Activated naive CD8-positive, alpha-beta T cell (primary cell): ENCODE measurements around the gene TRRAP.

Experiments used
- H3K27ac Mint-ChIP-seq: one replicate; pipeline ENCODE4 v1.8.0; 2021; ENCODE audit warnings: mixed read lengths
- H3K27me3 Mint-ChIP-seq: one replicate; pipeline ENCODE4 v1.8.0; 2021; ENCODE audit warnings: mixed read lengths
- H3K36me3 Mint-ChIP-seq: one replicate; pipeline ENCODE4 v1.8.0; 2021; ENCODE audit warnings: mixed read lengths
- H3K4me1 Mint-ChIP-seq: one replicate; pipeline ENCODE4 v1.8.0; 2021; ENCODE audit warnings: low read depth, mixed read lengths
- H3K4me3 Mint-ChIP-seq: one replicate; pipeline ENCODE4 v1.8.0; 2021; ENCODE audit warnings: mild to moderate bottlenecking, mixed read lengths
- H3K9me3 Mint-ChIP-seq: one replicate; pipeline ENCODE4 v1.8.0; 2021; ENCODE audit warnings: low read depth, mixed read lengths

Gene TRRAP

GRCh38 chr7:98970016-98970615, 91.8 kb downstream of the TRRAP start:
- Mint-ChIP-seq H3K9me3 (no peaks in the 10 kb centered on the region), H3K36me3 (peaks cover 8% of the 10 kb centered on the region)

GRCh38 chr7:98970805-98971204, 92.5 kb downstream of the TRRAP start:
- Mint-ChIP-seq H3K27ac (peak overlapping the region; percentile 34), H3K4me3 (no peak overlapping the region), H3K9me3 (no peaks in the 10 kb centered on the region), H3K4me1 (peaks cover 1% of the 10 kb centered on the region), H3K27me3 (no peaks in the 10 kb centered on the region), H3K36me3 (peaks cover 8% of the 10 kb centered on the region)

More at GRCh38 chr7:98970016-98970615, 91.8 kb downstream of the TRRAP start:
- Mint-ChIP-seq H3K27me3 (no peaks in the 10 kb centered on the region), H3K27ac (no peak overlapping the region), H3K4me1 (peaks cover 1% of the 10 kb centered on the region), H3K4me3 (no peak overlapping the region)

- H3K4me3 Mint-ChIP-seq, result no peak overlapping the region
- H3K27ac Mint-ChIP-seq, result no peak overlapping the region
- peaks cover 1% of the 10 kb centered on the region for H3K4me1 Mint-ChIP-seq
- no peaks in the 10 kb centered on the region for H3K9me3 Mint-ChIP-seq
- H3K36me3 Mint-ChIP-seq, result peaks cover 6% of the 10 kb centered on the region
- H3K27me3 Mint-ChIP-seq, result no peaks in the 10 kb centered on the region
These were observed 95.9 kb downstream of the TRRAP start for GRCh38 chr7:98974205-98974604.

- peaks cover 1% of the 10 kb centered on the region for H3K4me1 Mint-ChIP-seq
- peaks cover 11% of the 10 kb centered on the region for H3K36me3 Mint-ChIP-seq
- H3K27ac Mint-ChIP-seq, result no peak overlapping the region
- no peaks in the 10 kb centered on the region for H3K9me3 Mint-ChIP-seq
- H3K27me3 Mint-ChIP-seq, result no peaks in the 10 kb centered on the region
- H3K4me3 Mint-ChIP-seq, result no peak overlapping the region
These were observed 96.8 kb downstream of the TRRAP start for GRCh38 chr7:98974906-98975816.

GRCh38 chr7:98976396-98977185, 98.3 kb downstream of the TRRAP start:
- Mint-ChIP-seq H3K27me3 (no peaks in the 10 kb centered on the region), H3K4me1 (no peaks in the 10 kb centered on the region), H3K27ac (no peak overlapping the region), H3K9me3 (no peaks in the 10 kb centered on the region), H3K4me3 (no peak overlapping the region), H3K36me3 (peaks cover 9% of the 10 kb centered on the region)

GRCh38 chr7:98978672-98979071, 100.3 kb downstream of the TRRAP start:
- H3K9me3 Mint-ChIP-seq, result no peaks in the 10 kb centered on the region
- H3K27me3 Mint-ChIP-seq, result no peaks in the 10 kb centered on the region
- H3K27ac Mint-ChIP-seq, result no peak overlapping the region
- H3K4me1 Mint-ChIP-seq, result no peaks in the 10 kb centered on the region
- H3K4me3 Mint-ChIP-seq, result no peak overlapping the region
- peaks cover 12% of the 10 kb centered on the region for H3K36me3 Mint-ChIP-seq

GRCh38 chr7:98981701-98982100, 103.4 kb downstream of the TRRAP start:
- Mint-ChIP-seq H3K27ac (no peak overlapping the region), H3K36me3 (peaks cover 35% of the 10 kb centered on the region), H3K9me3 (peaks cover 5% of the 10 kb centered on the region), H3K27me3 (no peaks in the 10 kb centered on the region), H3K4me1 (peaks cover 4% of the 10 kb centered on the region), H3K4me3 (no peak overlapping the region)

- Mint-ChIP-seq H3K4me3 (no peak overlapping the region), H3K9me3 (peaks cover 5% of the 10 kb centered on the region), H3K36me3 (peaks cover 36% of the 10 kb centered on the region), H3K4me1 (peaks cover 11% of the 10 kb centered on the region), H3K27me3 (no peaks in the 10 kb centered on the region), H3K27ac (no peak overlapping the region)
These were observed 104.4 kb downstream of the TRRAP start for GRCh38 chr7:98982686-98983085.

GRCh38 chr7:98984126-98984525, 105.8 kb downstream of the TRRAP start:
- Mint-ChIP-seq H3K27me3 (no peaks in the 10 kb centered on the region), H3K9me3 (peaks cover 5% of the 10 kb centered on the region), H3K36me3 (peaks cover 40% of the 10 kb centered on the region), H3K4me3 (no peak overlapping the region), H3K4me1 (peaks cover 25% of the 10 kb centered on the region), H3K27ac (no peak overlapping the region)

- Mint-ChIP-seq H3K27ac (no peak overlapping the region), H3K4me3 (no peak overlapping the region), H3K27me3 (no peaks in the 10 kb centered on the region), H3K9me3 (peaks cover 5% of the 10 kb centered on the region), H3K4me1 (peaks cover 35% of the 10 kb centered on the region), H3K36me3 (peaks cover 41% of the 10 kb centered on the region)
These were observed 107.1 kb downstream of the TRRAP start for GRCh38 chr7:98985406-98985805.

GRCh38 chr7:98985945-98986344, 107.6 kb downstream of the TRRAP start:
- Mint-ChIP-seq H3K27me3 (no peaks in the 10 kb centered on the region), H3K9me3 (peaks cover 5% of the 10 kb centered on the region), H3K36me3 (peaks cover 42% of the 10 kb centered on the region), H3K4me1 (peaks cover 36% of the 10 kb centered on the region), H3K27ac (no peak overlapping the region), H3K4me3 (no peak overlapping the region)

GRCh38 chr7:98988641-98989040, 110.3 kb downstream of the TRRAP start:
- H3K27me3 Mint-ChIP-seq, result no peaks in the 10 kb centered on the region
- peaks cover 40% of the 10 kb centered on the region for H3K4me1 Mint-ChIP-seq
- peaks cover 5% of the 10 kb centered on the region for H3K9me3 Mint-ChIP-seq
- H3K36me3 Mint-ChIP-seq, result peaks cover 35% of the 10 kb centered on the region
- no peak overlapping the region for H3K4me3 Mint-ChIP-seq
- H3K27ac Mint-ChIP-seq, result peak overlapping the region; percentile 89

GRCh38 chr7:98990356-98990755, 112.0 kb downstream of the TRRAP start:
- no peaks in the 10 kb centered on the region for H3K27me3 Mint-ChIP-seq
- peaks cover 26% of the 10 kb centered on the region for H3K36me3 Mint-ChIP-seq

GRCh38 chr7:98991141-98991540, 112.8 kb downstream of the TRRAP start:
- H3K9me3 Mint-ChIP-seq, result no peaks in the 10 kb centered on the region
- H3K36me3 Mint-ChIP-seq, result peaks cover 20% of the 10 kb centered on the region
- peaks cover 46% of the 10 kb centered on the region for H3K4me1 Mint-ChIP-seq
- no peak overlapping the region for H3K27ac Mint-ChIP-seq
- no peak overlapping the region for H3K4me3 Mint-ChIP-seq
- H3K27me3 Mint-ChIP-seq, result no peaks in the 10 kb centered on the region

More at GRCh38 chr7:98990356-98990755, 112.0 kb downstream of the TRRAP start:
- Mint-ChIP-seq H3K4me3 (no peak overlapping the region), H3K9me3 (peaks cover 5% of the 10 kb centered on the region), H3K4me1 (peaks cover 41% of the 10 kb centered on the region), H3K27ac (peak overlapping the region; percentile 46)

- Mint-ChIP-seq H3K27me3 (no peaks in the 10 kb centered on the region), H3K9me3 (no peaks in the 10 kb centered on the region), H3K36me3 (peaks cover 14% of the 10 kb centered on the region), H3K27ac (peak overlapping the region; percentile 4), H3K4me1 (peaks cover 49% of the 10 kb centered on the region), H3K4me3 (no peak overlapping the region)
These were observed 113.7 kb downstream of the TRRAP start for GRCh38 chr7:98992076-98992475.
